H1 (cell line): ENCODE measurements around the gene TRIM51G. TPM values are rescaled to one million over a fixed set of nuclear protein-coding genes. Genes with fewer than 3 reads are reported as not detected.
"Not testable (repeated sequence)": the region's sequence is repeated elsewhere in the genome, so short reads cannot be mapped to it uniquely, and the experiment has no call there.

ENCODE experiments used
- CTCF ChIA-PET: fragments of 300-600 bp; sonication (Branson Sonifier 250); formaldehyde crosslinking; loops from one replicate; lab custom pipeline; 2021; ENCODE audit not compliant: partially characterized antibody; lab: Charles Lee
- POLR2A ChIA-PET: fragments of 300-600 bp; sonication (Branson Sonifier 250); formaldehyde crosslinking; loops from one replicate; lab custom pipeline; 2021; ENCODE audit warnings: inconsistent platforms; ENCODE audit not compliant: partially characterized antibody; lab: Charles Lee
- DNase-seq, 2 experiments: peaks; one replicate each; pipeline versions ENCODE4 v3.0.0 to v3.0.0-alpha.2; 2010 to 2022; ENCODE audit warnings: low spot score in 2 of 2, low read depth in 1 of 2, mixed read lengths in 1 of 2
- FAIRE-seq: peaks from 2 replicates; lab custom pipeline; 2011; peaks lifted over from hg19 to GRCh38; lab: Jason Lieb, UNC
- H2AFZ ChIP-seq: 2 replicates; pipeline ENCODE4 v1.8.1; 2012; ENCODE audit warnings: low read length, inconsistent platforms
- H2AK5ac ChIP-seq: 2 replicates; pipeline ENCODE4 v1.6.1; 2013; ENCODE audit warnings: low read depth, low read length
- H2BK120ac ChIP-seq: replicated peaks from 2 replicates; pipeline ENCODE3; 2013; ENCODE audit warnings: low read depth, low read length, inconsistent platforms
- H2BK12ac ChIP-seq: 2 replicates; pipeline ENCODE4 v1.6.1; 2013; ENCODE audit warnings: low read depth, low read length
- H2BK15ac ChIP-seq: 2 replicates; pipeline ENCODE4 v1.6.1; 2013; ENCODE audit warnings: low read length
- H2BK20ac ChIP-seq: 2 replicates; pipeline ENCODE4 v1.6.1; 2013; ENCODE audit warnings: low read length
- H2BK5ac ChIP-seq: 2 replicates; pipeline ENCODE4 v1.6.1; 2013; ENCODE audit warnings: low read depth, low read length
- H3K14ac ChIP-seq: 2 replicates; pipeline ENCODE4 v1.6.1; 2013; ENCODE audit warnings: inconsistent platforms; ENCODE audit not compliant: insufficient read length
- H3K18ac ChIP-seq: 2 replicates; pipeline ENCODE4 v1.6.1; 2013; ENCODE audit warnings: low read length; ENCODE audit errors: extremely low read depth
- H3K23ac ChIP-seq: 2 replicates; pipeline ENCODE4 v1.6.1; 2013; ENCODE audit warnings: inconsistent platforms; ENCODE audit not compliant: insufficient read length
- H3K23me2 ChIP-seq: 2 replicates; pipeline ENCODE4 v1.6.1; 2013; ENCODE audit warnings: low read depth, low read length
- H3K27ac ChIP-seq: 2 replicates; pipeline ENCODE4 v1.6.1; 2011; ENCODE audit warnings: low read depth, low read length, inconsistent platforms
- H3K27me3 ChIP-seq, 4 experiments: replicated peaks in 1 of 4; 1 replicate in 1 of 4; 2 replicates in 3 of 4; pipeline versions ENCODE4 v1.6.1 to v1.8.1; 2011 to 2013; ENCODE audit warnings: low read length in 3 of 4, mild to moderate bottlenecking in 3 of 4, inconsistent platforms in 2 of 4, mixed read lengths in 2 of 4, moderate library complexity in 1 of 4; ENCODE audit not compliant: control insufficient read depth in 3 of 4, insufficient read depth in 3 of 4; ENCODE audit errors: extremely low read depth in 1 of 4
- H3K36me3 ChIP-seq, 4 experiments: 2 replicates each; pipeline versions ENCODE4 v1.6.1 to v1.8.1; 2011 to 2013; ENCODE audit warnings: mild to moderate bottlenecking in 4 of 4, low read length in 3 of 4, moderate library complexity in 2 of 4, control low read depth in 1 of 4, inconsistent platforms in 1 of 4; ENCODE audit not compliant: insufficient read depth in 4 of 4, control insufficient read depth in 2 of 4
- H3K4ac ChIP-seq: replicated peaks from 2 replicates; pipeline ENCODE3; 2013; ENCODE audit warnings: low read length, low read depth, mixed read lengths, inconsistent platforms; ENCODE audit not compliant: insufficient read length
- H3K4me1 ChIP-seq, 4 experiments: replicated peaks in 1 of 4; 1 replicate in 1 of 4; 2 replicates in 3 of 4; pipeline versions ENCODE4 v1.6.1 to v1.8.1; 2011 to 2013; ENCODE audit warnings: low read length in 3 of 4, inconsistent platforms in 2 of 4, mixed read lengths in 1 of 4; ENCODE audit not compliant: insufficient read depth in 4 of 4, control insufficient read depth in 3 of 4
- H3K4me2 ChIP-seq, 2 experiments: 2 replicates each; pipeline versions ENCODE4 v1.6.1 to v1.8.1; 2011 to 2013; ENCODE audit warnings: low read depth in 2 of 2, low read length in 2 of 2, control low read depth in 1 of 2, inconsistent platforms in 1 of 2, mild to moderate bottlenecking in 1 of 2; ENCODE audit not compliant: insufficient read depth in 1 of 2
- H3K4me3 ChIP-seq, 4 experiments: fragments of 200-600, 300-600 bp in 1 of 4; sonication (generic), shearing (Covaris generic), sonication (Bioruptor Twin) in 1 of 4; 2 replicates each; pipeline versions ENCODE4 v1.5.1 to v1.8.1; 2011 to 2016; ENCODE audit warnings: low read length in 4 of 4, low read depth in 3 of 4, control low read depth in 2 of 4, inconsistent platforms in 2 of 4, mild to moderate bottlenecking in 2 of 4, mixed read lengths in 1 of 4, moderate library complexity in 1 of 4; ENCODE audit not compliant: insufficient read depth in 2 of 4; ENCODE audit errors: extremely low read depth in 1 of 4
- H3K56ac ChIP-seq: replicated peaks from 2 replicates; pipeline ENCODE3; 2013; ENCODE audit warnings: low read depth, mild to moderate bottlenecking, mixed read lengths, low read length, inconsistent platforms; ENCODE audit not compliant: insufficient read length
- H3K79me1 ChIP-seq: 2 replicates; pipeline ENCODE4 v1.6.1; 2013; ENCODE audit warnings: low read depth, low read length, control low read depth
- H3K79me2 ChIP-seq, 2 experiments: 2 replicates each; pipeline versions ENCODE4 v1.6.1 to v1.8.1; 2012 to 2013; ENCODE audit warnings: low read length in 2 of 2, mild to moderate bottlenecking in 2 of 2, inconsistent platforms in 1 of 2; ENCODE audit not compliant: insufficient read depth in 2 of 2, control insufficient read depth in 1 of 2
- H3K9ac ChIP-seq, 4 experiments: replicated peaks in 1 of 4; 1 replicate in 1 of 4; 2 replicates in 3 of 4; pipeline versions ENCODE4 v1.6.1 to v1.8.1; 2011 to 2013; ENCODE audit warnings: low read depth in 3 of 4, low read length in 3 of 4, control low read depth in 2 of 4, mild to moderate bottlenecking in 2 of 4, moderate library complexity in 2 of 4, inconsistent platforms in 1 of 4; ENCODE audit errors: extremely low read depth in 1 of 4
- H3K9me3 ChIP-seq, 2 experiments: 2 replicates each; pipeline versions ENCODE4 v1.6.1 to v1.8.1; 2012 to 2013; ENCODE audit warnings: mild to moderate bottlenecking in 2 of 2, moderate library complexity in 2 of 2, control low read depth in 1 of 2, inconsistent platforms in 1 of 2, low read depth in 1 of 2, low read length in 1 of 2, mixed read lengths in 1 of 2; ENCODE audit not compliant: insufficient read depth in 2 of 2
- H4K20me1 ChIP-seq, 2 experiments: replicated peaks in 1 of 2; 2 replicates each; pipeline versions ENCODE3 to v1.8.1; 2011 to 2013; ENCODE audit warnings: inconsistent platforms in 2 of 2, low read length in 2 of 2, mild to moderate bottlenecking in 1 of 2; ENCODE audit not compliant: insufficient read depth in 2 of 2, control insufficient read depth in 1 of 2
- H4K5ac ChIP-seq: 2 replicates; pipeline ENCODE4 v1.6.1; 2013; ENCODE audit warnings: low read length, low read depth, mixed read lengths, inconsistent platforms; ENCODE audit not compliant: insufficient read length
- H4K8ac ChIP-seq: 2 replicates; pipeline ENCODE4 v1.8.0; 2013; ENCODE audit warnings: mild to moderate bottlenecking, moderate library complexity, low read length, inconsistent platforms; ENCODE audit not compliant: insufficient read depth; ENCODE audit errors: extremely low read depth
- H4K91ac ChIP-seq: replicated peaks from 2 replicates; pipeline ENCODE3; 2013; ENCODE audit warnings: low read length, mixed read lengths, inconsistent platforms; ENCODE audit not compliant: insufficient read length
- WGBS, 2 experiments: shearing (Covaris generic) in 1 of 2; methylation state at CpG; one replicate each; pipeline versions ENCODE4 v1.1.6 to v1.1.7; 2013 to 2015; ENCODE audit warnings: low lambda C conversion rate in 2 of 2, mixed read lengths in 2 of 2, inconsistent platforms in 1 of 2, low coverage in 1 of 2, missing lambda C conversion rate in 1 of 2; ENCODE audit not compliant: insufficient replicate concordance in 2 of 2, insufficient coverage in 1 of 2, insufficient read length in 1 of 2; ENCODE audit errors: extremely low coverage in 1 of 2, missing lambda C conversion rate in 1 of 2; 5-methylcytosine and 5-hydroxymethylcytosine counted together
- polyA plus RNA-seq, 7 experiments: library from polyadenylated mRNA; depleted of rRNA in 3 of 7; stranded (reverse) in 5 of 7; unstranded in 2 of 7; fragments of >200 nt in 5 of 7; fragments of 200-250 nt in 2 of 7; gene quantifications; 1 replicate in 5 of 7; 2 replicates in 1 of 7; 4 replicates in 1 of 7; pipeline versions ENCODE4 v1.2.1 to v1.2.3, GENCODE V29; 2011 to 2013; ENCODE audit warnings: missing spikeins in 2 of 7, mixed read lengths in 2 of 7
- total RNA-seq: library from RNA; stranded (reverse); fragmentation: NEBNext Ultra II Directional; extraction: Animal tissue kit (Norgen Biotek cat#: 25700); gene quantifications from 2 replicates; pipeline ENCODE4 v1.2.1, GENCODE V29; 2021

Gene TRIM51G
- total and polyA plus RNA-seq, 2 of the 8 experiments (the other 6 are each of a cell fraction or from before 2014, with no cell fraction given): not detected

GRCh38 chr11:48955315-48956049 is 28.2 kb downstream of the TRIM51G start:
- H3K9ac ChIP-seq, H3K18ac ChIP-seq, H3K4ac ChIP-seq, POLR2A ChIA-PET, H2BK20ac ChIP-seq, H4K5ac ChIP-seq, H3K79me2 ChIP-seq, H4K8ac ChIP-seq, H2BK15ac ChIP-seq, CTCF ChIA-PET, H3K79me1 ChIP-seq, H4K91ac ChIP-seq, FAIRE-seq, H3K23ac ChIP-seq, H3K27ac ChIP-seq, H2AFZ ChIP-seq, H2BK120ac ChIP-seq, H4K20me1 ChIP-seq, H3K4me1 ChIP-seq, H3K14ac ChIP-seq, H3K4me3 ChIP-seq, H2AK5ac ChIP-seq, H3K36me3 ChIP-seq, DNase-seq, H2BK12ac ChIP-seq, H3K56ac ChIP-seq, H3K23me2 ChIP-seq, H2BK5ac ChIP-seq, H3K4me2 ChIP-seq, H3K27me3 ChIP-seq: not testable (repeated sequence)
- H3K9me3 ChIP-seq: peaks cover 7 to 35% of the 10 kb centered on the region in 2 experiments; a peak in 3 of 4 replicates
- 78% methylated on average over 3 of the region's 35 CpGs; no CpG with 5 or more reads in 1 of the 2 experiments for WGBS, 2 experiments

- H3K79me1 ChIP-seq, H3K18ac ChIP-seq, H4K20me1 ChIP-seq, H3K4me2 ChIP-seq, H3K14ac ChIP-seq, H3K23me2 ChIP-seq, H3K23ac ChIP-seq, H3K79me2 ChIP-seq, H2BK5ac ChIP-seq, H3K27me3 ChIP-seq, H2AK5ac ChIP-seq, H3K27ac ChIP-seq, H3K56ac ChIP-seq, H2BK120ac ChIP-seq, H3K4me1 ChIP-seq, FAIRE-seq, H4K8ac ChIP-seq, H3K4ac ChIP-seq, DNase-seq, H2BK12ac ChIP-seq, H4K91ac ChIP-seq, CTCF ChIA-PET, H4K5ac ChIP-seq, H3K36me3 ChIP-seq, H2BK15ac ChIP-seq, H2BK20ac ChIP-seq, H3K4me3 ChIP-seq, H2AFZ ChIP-seq, POLR2A ChIA-PET, H3K9ac ChIP-seq: not testable (repeated sequence)
- H3K9me3 ChIP-seq: peaks cover 6 to 19% of the 10 kb centered on the region in 2 experiments; a peak in 2 of 4 replicates
- 78% methylated on average over 7 of the region's 7 CpGs; no CpG with 5 or more reads in 1 of the 2 experiments for WGBS, 2 experiments
Observed at GRCh38 chr11:48945796-48946195, 37.9 kb downstream of the TRIM51G start.
